DND-41 (cell line): ENCODE results near the gene IAH1.

ENCODE experiments used
- ATAC-seq: fragments of 200-7000 bp; cut with Tn5 transposase; 3 replicates; pipeline ENCODE4 v1.9.1; 2021; ENCODE audit warnings: low read depth; ENCODE audit not compliant: insufficient read depth
- DNase-seq: peaks from one replicate; pipeline ENCODE4 v3.0.0-alpha.2; 2020
- H2AFZ ChIP-seq: 2 replicates; pipeline ENCODE4 v1.6.0; 2012; ENCODE audit warnings: low read depth, low read length
- H3K27ac ChIP-seq: 2 replicates; pipeline ENCODE4 v1.5.1; 2012; ENCODE audit warnings: low read length, inconsistent platforms
- H3K27me3 ChIP-seq: fragments of 200-600 bp; sonication (generic); 2 replicates; pipeline ENCODE4 v1.6.0; 2012; ENCODE audit warnings: low read length, mild to moderate bottlenecking, inconsistent platforms; ENCODE audit not compliant: insufficient read depth, poor library complexity
- H3K36me3 ChIP-seq: 2 replicates; pipeline ENCODE4 v1.5.1; 2012; ENCODE audit warnings: low read length, inconsistent platforms; ENCODE audit not compliant: insufficient read depth
- H3K4me1 ChIP-seq: 2 replicates; pipeline ENCODE4 v1.5.1; 2012; ENCODE audit warnings: mild to moderate bottlenecking, low read length; ENCODE audit not compliant: insufficient read depth
- H3K4me2 ChIP-seq: 2 replicates; pipeline ENCODE4 v1.6.0; 2012; ENCODE audit warnings: mild to moderate bottlenecking, moderate library complexity, low read length, inconsistent platforms; ENCODE audit not compliant: insufficient read depth
- H3K4me3 ChIP-seq, 2 experiments: fragments of 200-600 bp in 1 of 2; shearing (Covaris generic) in 1 of 2; 2 replicates each; pipeline ENCODE4 v1.5.1; 2012 to 2016; ENCODE audit warnings: inconsistent platforms in 2 of 2, low read length in 2 of 2, mild to moderate bottlenecking in 2 of 2, low read depth in 1 of 2, moderate library complexity in 1 of 2
- H3K79me2 ChIP-seq: 2 replicates; pipeline ENCODE4 v1.6.0; 2012; ENCODE audit warnings: low read length, inconsistent platforms; ENCODE audit not compliant: insufficient read depth
- H3K9ac ChIP-seq: 2 replicates; pipeline ENCODE4 v1.6.0; 2012; ENCODE audit warnings: low read depth, mild to moderate bottlenecking, inconsistent platforms, low read length, moderate library complexity
- H3K9me3 ChIP-seq: 2 replicates; pipeline ENCODE4 v1.5.1; 2012; ENCODE audit warnings: low read length, moderate library complexity, mild to moderate bottlenecking, inconsistent platforms; ENCODE audit not compliant: insufficient read depth, severe bottlenecking
- H4K20me1 ChIP-seq: 2 replicates; pipeline ENCODE4 v1.6.0; 2012; ENCODE audit warnings: low read length; ENCODE audit not compliant: insufficient read depth
- EZH2 ChIP-seq: IDR thresholded peaks from 3 replicates; pipeline ENCODE4 v1.6.1; 2012; ENCODE audit warnings: borderline replicate concordance, low read depth, mild to moderate bottlenecking, moderate library complexity, low read length, inconsistent platforms; ENCODE audit not compliant: severe bottlenecking
- TF ChIP-seq, protein P1 (sequence below): IDR thresholded peaks from 2 replicates; pipeline ENCODE4 v1.5.1; 2012; ENCODE audit warnings: borderline replicate concordance, low read length, moderate library complexity, mild to moderate bottlenecking; ENCODE audit not compliant: poor library complexity, severe bottlenecking; ENCODE audit errors: extremely low read depth

The IAH1 gene

DNA sequence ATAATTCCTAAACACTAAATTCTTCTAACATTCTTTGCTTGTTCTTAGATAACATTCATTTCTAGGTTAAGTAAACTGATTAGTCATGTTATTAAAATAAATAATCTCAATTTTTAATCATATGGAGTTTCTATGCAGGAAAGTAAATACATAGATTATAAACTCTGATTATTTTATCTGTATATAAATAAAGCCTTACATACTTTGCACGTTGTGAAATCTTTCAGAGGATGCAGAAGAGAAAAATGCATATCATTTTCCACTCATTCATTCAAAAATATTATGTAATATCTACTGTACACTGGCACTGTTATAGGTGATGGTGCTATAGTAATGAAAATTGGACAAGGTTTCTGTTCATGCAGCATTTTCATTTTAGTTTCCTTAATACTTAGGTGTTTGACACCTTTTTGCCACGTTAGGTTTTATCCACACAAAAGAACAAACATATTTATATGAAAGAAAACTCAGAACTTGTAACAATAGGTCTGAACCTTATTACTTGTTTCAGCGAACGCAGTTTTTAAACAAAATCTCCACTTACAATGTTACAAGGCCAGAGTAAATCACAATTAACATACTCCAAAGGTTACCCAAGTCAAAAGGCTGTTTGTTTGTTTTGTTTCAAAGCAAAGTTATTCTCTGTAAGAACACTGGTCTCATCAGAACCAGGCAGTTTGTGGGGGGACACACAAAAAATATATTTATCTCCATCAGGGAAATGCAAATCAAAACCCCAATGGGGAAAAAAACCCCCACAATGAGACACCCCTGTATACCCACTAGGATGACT is 53.8 kb downstream of the IAH1 start:
- Histone ChIP-seq H3K36me3 (peaks cover 74% of the 10 kb centered on the region), H3K27ac (no peak overlapping the region), H2AFZ (no peak overlapping the region), H3K4me3 (no peak overlapping the region), H3K4me2 (no peak overlapping the region), H3K4me1 (no peaks in the 10 kb centered on the region), H3K79me2 (peaks cover 3% of the 10 kb centered on the region; the same call in 1 of the 2 replicates), H4K20me1 (no peaks in the 10 kb centered on the region), H3K9ac (no peak overlapping the region), H3K27me3 (no peaks in the 10 kb centered on the region), H3K9me3 (no peaks in the 10 kb centered on the region)
- TF ChIP-seq, protein P1, sequence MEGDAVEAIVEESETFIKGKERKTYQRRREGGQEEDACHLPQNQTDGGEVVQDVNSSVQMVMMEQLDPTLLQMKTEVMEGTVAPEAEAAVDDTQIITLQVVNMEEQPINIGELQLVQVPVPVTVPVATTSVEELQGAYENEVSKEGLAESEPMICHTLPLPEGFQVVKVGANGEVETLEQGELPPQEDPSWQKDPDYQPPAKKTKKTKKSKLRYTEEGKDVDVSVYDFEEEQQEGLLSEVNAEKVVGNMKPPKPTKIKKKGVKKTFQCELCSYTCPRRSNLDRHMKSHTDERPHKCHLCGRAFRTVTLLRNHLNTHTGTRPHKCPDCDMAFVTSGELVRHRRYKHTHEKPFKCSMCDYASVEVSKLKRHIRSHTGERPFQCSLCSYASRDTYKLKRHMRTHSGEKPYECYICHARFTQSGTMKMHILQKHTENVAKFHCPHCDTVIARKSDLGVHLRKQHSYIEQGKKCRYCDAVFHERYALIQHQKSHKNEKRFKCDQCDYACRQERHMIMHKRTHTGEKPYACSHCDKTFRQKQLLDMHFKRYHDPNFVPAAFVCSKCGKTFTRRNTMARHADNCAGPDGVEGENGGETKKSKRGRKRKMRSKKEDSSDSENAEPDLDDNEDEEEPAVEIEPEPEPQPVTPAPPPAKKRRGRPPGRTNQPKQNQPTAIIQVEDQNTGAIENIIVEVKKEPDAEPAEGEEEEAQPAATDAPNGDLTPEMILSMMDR = no peak
- TF ChIP-seq EZH2 = no peak
- DNase-seq = no peak
- ATAC-seq = no peak

DNA sequence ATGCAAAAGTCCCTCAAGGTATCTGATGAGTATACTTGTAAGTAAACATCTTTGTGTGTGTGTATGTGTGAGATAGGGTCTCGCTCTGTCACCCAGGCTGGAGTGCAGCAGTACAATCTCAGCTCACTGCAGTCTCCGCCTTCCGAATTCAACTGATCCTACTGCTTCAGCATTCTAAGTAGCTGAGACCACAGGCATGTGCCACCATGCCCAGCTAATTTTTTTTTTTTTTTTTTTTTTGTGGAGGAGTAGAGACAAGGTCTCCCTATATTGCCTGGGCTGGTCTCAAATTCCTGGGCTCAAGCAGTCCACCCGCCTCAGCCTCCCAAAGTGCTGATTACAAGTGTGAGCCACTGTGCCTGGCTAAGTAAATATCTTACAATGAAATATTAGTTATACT is 58.1 kb downstream of the IAH1 start:
- DNase-seq (no peak), ATAC-seq (no peak)
- Histone ChIP-seq H3K27ac (no peak overlapping the region), H3K9me3 (no peaks in the 10 kb centered on the region), H3K4me1 (no peaks in the 10 kb centered on the region), H3K36me3 (peaks cover 59% of the 10 kb centered on the region), H3K4me2 (no peak overlapping the region), H3K27me3 (no peaks in the 10 kb centered on the region), H3K9ac (no peak overlapping the region), H4K20me1 (no peaks in the 10 kb centered on the region), H3K4me3 (no peak overlapping the region), H3K79me2 (peaks cover 10% of the 10 kb centered on the region), H2AFZ (no peak overlapping the region)
- TF ChIP-seq, protein P1 = no peak
- no peak for TF ChIP-seq EZH2

DNA sequence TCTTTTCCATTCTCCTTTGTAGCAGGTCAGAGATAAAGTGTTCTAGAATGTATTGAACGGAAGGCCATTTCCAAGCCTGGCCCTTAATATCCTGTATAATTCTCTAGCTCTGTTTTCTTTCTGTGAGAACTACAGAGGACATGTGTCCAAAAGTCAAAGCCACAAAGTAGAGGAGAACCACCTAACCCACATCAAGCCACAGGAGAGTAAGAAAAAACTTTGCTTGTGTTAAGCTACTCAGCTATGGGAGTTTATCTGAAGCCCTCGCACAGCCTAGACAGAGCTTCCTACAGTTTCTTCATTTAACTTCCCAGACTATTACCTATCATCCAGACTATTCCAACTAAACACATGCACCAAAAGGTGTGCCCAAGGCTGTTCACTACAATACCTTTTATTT is 59.3 kb downstream of the IAH1 start:
- H3K27me3 ChIP-seq = no peaks in the 10 kb centered on the region
- H3K4me1 ChIP-seq = no peaks in the 10 kb centered on the region
- TF ChIP-seq, protein P1 = no peak
- no peak for TF ChIP-seq EZH2
- H3K79me2 ChIP-seq = peaks cover 10% of the 10 kb centered on the region
- no peak overlapping the region for H3K4me3 ChIP-seq
- H3K36me3 ChIP-seq = peaks cover 48% of the 10 kb centered on the region
- no peak overlapping the region for H3K9ac ChIP-seq
- H2AFZ ChIP-seq = no peak overlapping the region
- no peak overlapping the region for H3K27ac ChIP-seq
- H4K20me1 ChIP-seq = no peaks in the 10 kb centered on the region
- H3K9me3 ChIP-seq = no peaks in the 10 kb centered on the region
- peak; percentile 44; the same call in 1 of the 3 replicates for ATAC-seq
- DNase-seq = no peak
- H3K4me2 ChIP-seq = no peak overlapping the region
